Measurements from ENCODE around the gene DISP2. TPM values are rescaled to one million over a fixed set of nuclear protein-coding genes. Genes with fewer than 3 reads are reported as not detected.

The DISP2 gene
- total and polyA plus RNA-seq, 4 donors = under 0.01 to 0.23 (median under 0.01) TPM; not detected in 1

DNA sequence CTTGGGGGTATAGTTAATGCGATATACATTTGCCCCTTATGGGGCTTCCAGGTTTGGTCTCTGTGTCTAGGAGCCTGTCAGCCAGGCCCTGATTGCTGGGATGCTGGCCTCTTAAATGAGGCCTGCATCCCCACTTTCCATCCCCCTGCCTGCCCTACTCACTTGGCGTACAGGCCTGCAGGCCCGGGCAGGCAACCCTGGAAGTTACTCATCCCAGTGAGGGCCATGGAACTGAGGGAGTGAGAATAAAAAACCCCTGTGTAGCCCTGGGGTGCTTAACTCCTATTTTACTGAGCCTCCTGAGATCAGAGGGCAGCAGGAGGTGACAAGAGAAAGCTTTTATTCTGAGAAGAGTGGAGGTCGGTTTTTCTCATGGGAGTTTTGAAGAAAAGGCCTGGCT, 2.0 kb downstream of the DISP2 start:
- peaks cover 3 to 13% (median 10%) of the 10 kb centered on the region in 4 donors for H3K4me1 ChIP-seq (ENCODE audit: control insufficient read depth in 4 of 4, insufficient read depth in 4 of 4, low read length in 3 of 4)
- H3K4me3 ChIP-seq (ENCODE audit: low read depth in 1 of 3, low read length in 3 of 3) = no peak overlapping the region
- H3K9ac ChIP-seq (ENCODE audit: low read depth in 1 of 2, low read length in 2 of 2) = no peak overlapping the region
- no peaks in the 10 kb centered on the region for H3K36me3 ChIP-seq (ENCODE audit: control insufficient read depth in 4 of 4, insufficient read depth in 3 of 4, low read depth in 1 of 4, low read length in 3 of 4)
- 96% methylated on average over 4 of the region's 4 CpGs for WGBS
- H3K27ac ChIP-seq (ENCODE audit: low read depth in 1 of 2, low read length in 2 of 2) = no peak overlapping the region
- no peaks in the 10 kb centered on the region for H3K9me3 ChIP-seq (ENCODE audit: control insufficient read depth in 4 of 4, low read length in 3 of 4)
- no peak for DNase-seq (ENCODE audit: low spot score)
- H3K27me3 ChIP-seq (ENCODE audit: control insufficient read depth in 4 of 4, insufficient read depth in 4 of 4, low read length in 3 of 4) = no peaks in the 10 kb centered on the region
- no peak for TF ChIP-seq SP1 (IDR thresholded peaks at IDR 0.05)
- TF ChIP-seq RXRA (IDR thresholded peaks at IDR 0.05) = no peak
- TF ChIP-seq YY1 (IDR thresholded peaks at IDR 0.05) = no peak
- TF ChIP-seq RAD21 (IDR thresholded peaks at IDR 0.05) = no peak
- TF ChIP-seq, protein P1, sequence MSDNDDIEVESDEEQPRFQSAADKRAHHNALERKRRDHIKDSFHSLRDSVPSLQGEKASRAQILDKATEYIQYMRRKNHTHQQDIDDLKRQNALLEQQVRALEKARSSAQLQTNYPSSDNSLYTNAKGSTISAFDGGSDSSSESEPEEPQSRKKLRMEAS (IDR thresholded peaks at IDR 0.05) = no peak
- TF ChIP-seq NR2F2 (IDR thresholded peaks at IDR 0.05) = no peak
- no peak for TF ChIP-seq HNF4A (conservative IDR thresholded peaks at IDR 0.05)

GRCh38 chr15:40361640-40362039, 3.6 kb downstream of the DISP2 start:
- no peaks in the 10 kb centered on the region for H3K27me3 ChIP-seq (ENCODE audit: control insufficient read depth in 4 of 4, insufficient read depth in 4 of 4, low read length in 3 of 4)
- H3K9me3 ChIP-seq (ENCODE audit: control insufficient read depth in 4 of 4, low read length in 3 of 4) = no peaks in the 10 kb centered on the region
- TF ChIP-seq FOXA1 (IDR thresholded peaks at IDR 0.05) = no peak
- no peak for TF ChIP-seq SP1 (IDR thresholded peaks at IDR 0.05)
- TF ChIP-seq CTCF (IDR thresholded peaks at IDR 0.05; ENCODE audit: low read depth, low read length, missing input control) = no peak
- TF ChIP-seq, protein P2, sequence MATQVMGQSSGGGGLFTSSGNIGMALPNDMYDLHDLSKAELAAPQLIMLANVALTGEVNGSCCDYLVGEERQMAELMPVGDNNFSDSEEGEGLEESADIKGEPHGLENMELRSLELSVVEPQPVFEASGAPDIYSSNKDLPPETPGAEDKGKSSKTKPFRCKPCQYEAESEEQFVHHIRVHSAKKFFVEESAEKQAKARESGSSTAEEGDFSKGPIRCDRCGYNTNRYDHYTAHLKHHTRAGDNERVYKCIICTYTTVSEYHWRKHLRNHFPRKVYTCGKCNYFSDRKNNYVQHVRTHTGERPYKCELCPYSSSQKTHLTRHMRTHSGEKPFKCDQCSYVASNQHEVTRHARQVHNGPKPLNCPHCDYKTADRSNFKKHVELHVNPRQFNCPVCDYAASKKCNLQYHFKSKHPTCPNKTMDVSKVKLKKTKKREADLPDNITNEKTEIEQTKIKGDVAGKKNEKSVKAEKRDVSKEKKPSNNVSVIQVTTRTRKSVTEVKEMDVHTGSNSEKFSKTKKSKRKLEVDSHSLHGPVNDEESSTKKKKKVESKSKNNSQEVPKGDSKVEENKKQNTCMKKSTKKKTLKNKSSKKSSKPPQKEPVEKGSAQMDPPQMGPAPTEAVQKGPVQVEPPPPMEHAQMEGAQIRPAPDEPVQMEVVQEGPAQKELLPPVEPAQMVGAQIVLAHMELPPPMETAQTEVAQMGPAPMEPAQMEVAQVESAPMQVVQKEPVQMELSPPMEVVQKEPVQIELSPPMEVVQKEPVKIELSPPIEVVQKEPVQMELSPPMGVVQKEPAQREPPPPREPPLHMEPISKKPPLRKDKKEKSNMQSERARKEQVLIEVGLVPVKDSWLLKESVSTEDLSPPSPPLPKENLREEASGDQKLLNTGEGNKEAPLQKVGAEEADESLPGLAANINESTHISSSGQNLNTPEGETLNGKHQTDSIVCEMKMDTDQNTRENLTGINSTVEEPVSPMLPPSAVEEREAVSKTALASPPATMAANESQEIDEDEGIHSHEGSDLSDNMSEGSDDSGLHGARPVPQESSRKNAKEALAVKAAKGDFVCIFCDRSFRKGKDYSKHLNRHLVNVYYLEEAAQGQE (IDR thresholded peaks at IDR 0.05) = no peak
- no peak for TF ChIP-seq EGR1 (IDR thresholded peaks at IDR 0.05; ENCODE audit: low read depth in 2 of 2)
- TF ChIP-seq, protein P1 (IDR thresholded peaks at IDR 0.05) = no peak
- TF ChIP-seq HNF4G (IDR thresholded peaks at IDR 0.05) = no peak
- no peak for TF ChIP-seq YY1 (IDR thresholded peaks at IDR 0.05)
- TF ChIP-seq GABPA (IDR thresholded peaks at IDR 0.05 in 1 of 2, conservative IDR thresholded peaks at IDR 0.05 in 1 of 2) = no peak
- no peak for TF ChIP-seq RXRA (IDR thresholded peaks at IDR 0.05)
- no peak for TF ChIP-seq ATF3 (IDR thresholded peaks at IDR 0.05)
- no peak for TF ChIP-seq RAD21 (IDR thresholded peaks at IDR 0.05)
- no peak for TF ChIP-seq HNF4A (conservative IDR thresholded peaks at IDR 0.05)
- no peak for TF ChIP-seq TAF1 (conservative IDR thresholded peaks at IDR 0.05)
- TF ChIP-seq FOXA2 (IDR thresholded peaks at IDR 0.05) = no peak
- TF ChIP-seq NR2F2 (IDR thresholded peaks at IDR 0.05) = no peak
- TF ChIP-seq JUND (IDR thresholded peaks at IDR 0.05) = no peak
- TF ChIP-seq, protein P3, sequence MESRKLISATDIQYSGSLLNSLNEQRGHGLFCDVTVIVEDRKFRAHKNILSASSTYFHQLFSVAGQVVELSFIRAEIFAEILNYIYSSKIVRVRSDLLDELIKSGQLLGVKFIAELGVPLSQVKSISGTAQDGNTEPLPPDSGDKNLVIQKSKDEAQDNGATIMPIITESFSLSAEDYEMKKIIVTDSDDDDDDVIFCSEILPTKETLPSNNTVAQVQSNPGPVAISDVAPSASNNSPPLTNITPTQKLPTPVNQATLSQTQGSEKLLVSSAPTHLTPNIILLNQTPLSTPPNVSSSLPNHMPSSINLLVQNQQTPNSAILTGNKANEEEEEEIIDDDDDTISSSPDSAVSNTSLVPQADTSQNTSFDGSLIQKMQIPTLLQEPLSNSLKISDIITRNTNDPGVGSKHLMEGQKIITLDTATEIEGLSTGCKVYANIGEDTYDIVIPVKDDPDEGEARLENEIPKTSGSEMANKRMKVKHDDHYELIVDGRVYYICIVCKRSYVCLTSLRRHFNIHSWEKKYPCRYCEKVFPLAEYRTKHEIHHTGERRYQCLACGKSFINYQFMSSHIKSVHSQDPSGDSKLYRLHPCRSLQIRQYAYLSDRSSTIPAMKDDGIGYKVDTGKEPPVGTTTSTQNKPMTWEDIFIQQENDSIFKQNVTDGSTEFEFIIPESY (IDR thresholded peaks at IDR 0.05) = no peak
- DNase-seq (ENCODE audit: low spot score) = no peak
- H3K9ac ChIP-seq (ENCODE audit: low read depth in 1 of 2, low read length in 2 of 2) = no peak overlapping the region
- 95% methylated on average over 2 of the region's 2 CpGs for WGBS
- H3K27ac ChIP-seq (ENCODE audit: low read depth in 1 of 2, low read length in 2 of 2) = no peak overlapping the region
- H3K4me3 ChIP-seq (ENCODE audit: low read depth in 1 of 3, low read length in 3 of 3) = no peak overlapping the region
- peaks cover 3 to 21% (median 12%) of the 10 kb centered on the region in 4 donors for H3K4me1 ChIP-seq (ENCODE audit: control insufficient read depth in 4 of 4, insufficient read depth in 4 of 4, low read length in 3 of 4)
- H3K36me3 ChIP-seq (ENCODE audit: control insufficient read depth in 4 of 4, insufficient read depth in 3 of 4, low read depth in 1 of 4, low read length in 3 of 4) = no peaks in the 10 kb centered on the region

All from liver (tissue), 9 donors.